NCI-H748 (cell line): ENCODE data around the gene CCDC141.
"Not testable (repeated sequence)": the region's sequence is repeated elsewhere in the genome, so short reads cannot be mapped to it uniquely, and the experiment has no call there.

Source experiments
- DNase-seq: peaks from one replicate; lab custom pipeline; 2025; ENCODE audit not compliant: unreplicated experiment; lab: John Stamatoyannopoulos, UW

The CCDC141 gene

GRCh38 chr2:179049546-179050311, at the start of gene CCDC141:
TSS of gene CCDC141 (minus strand) at chr2:179050137. CDS start at chr2:179049941, 196 bp downstream.
- DNase-seq: peak; percentile 56

- no peak for DNase-seq
Observed at GRCh38 chr2:179098080-179098689, 48.2 kb upstream of the CCDC141 start.

DNA sequence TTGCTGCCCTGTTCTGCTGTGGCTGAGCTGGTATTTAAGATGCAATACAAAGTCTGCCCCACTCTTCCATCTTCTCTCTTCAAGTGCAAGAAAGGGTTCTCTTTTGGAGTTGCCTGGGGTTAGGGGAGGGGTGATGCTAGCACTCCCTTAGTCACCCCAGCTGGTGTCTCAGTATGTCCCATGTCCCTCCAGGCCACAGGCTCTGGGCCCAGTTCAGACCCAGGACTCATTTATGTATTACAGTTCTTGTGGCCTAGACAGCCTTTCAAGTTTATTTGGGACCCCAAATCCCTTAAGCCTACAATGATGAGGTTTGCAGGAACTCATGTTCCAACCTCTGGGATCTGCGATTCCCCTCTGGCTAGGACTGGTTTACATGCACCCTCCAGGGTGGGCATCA, 47.2 kb upstream of the CCDC141 start:
- DNase-seq: no peak

GRCh38 chr2:179096090-179096489, 46.2 kb upstream of the CCDC141 start:
- peak; percentile 16 for DNase-seq

- DNase-seq: peak; percentile 47
Observed at GRCh38 chr2:179092912-179093311, 43.0 kb upstream of the CCDC141 start.

DNA sequence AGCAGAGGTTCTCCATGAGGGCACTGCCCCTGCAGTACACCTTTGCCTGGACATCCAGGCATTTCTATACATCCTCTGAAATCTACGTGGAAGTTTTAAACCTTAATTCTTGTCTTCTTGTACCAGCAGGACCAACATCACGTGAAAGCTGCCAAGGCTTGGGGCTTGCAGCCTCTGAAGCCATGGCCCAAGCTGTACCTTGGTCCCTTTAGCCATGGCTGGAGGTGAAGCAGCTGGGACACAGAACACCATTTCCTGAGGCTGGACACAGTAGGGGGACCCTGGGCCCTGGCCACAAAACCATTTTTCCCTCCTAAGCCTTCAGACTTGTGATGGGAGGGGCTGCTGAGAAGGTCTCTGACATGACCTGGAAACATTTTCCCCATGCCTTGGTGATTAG, 32.8 kb upstream of the CCDC141 start:
- DNase-seq: no peak

DNA sequence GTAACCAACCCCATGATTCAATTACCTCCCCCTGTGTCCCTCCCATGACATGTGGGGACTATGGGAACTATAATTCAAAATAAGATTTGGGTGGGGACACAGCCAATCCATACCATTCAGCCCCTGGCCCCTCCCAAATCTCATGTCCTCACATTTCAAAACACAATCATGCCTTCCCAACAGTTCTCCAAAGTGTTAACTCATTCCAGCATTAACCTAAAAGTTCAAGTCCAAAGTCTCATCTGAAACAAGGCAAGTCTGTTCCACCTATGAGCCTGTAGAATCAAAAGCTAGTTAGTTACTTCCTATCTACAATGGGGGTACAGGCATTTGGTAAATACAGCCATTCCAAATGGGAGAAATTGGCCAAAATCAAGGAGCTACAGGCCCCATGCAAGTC, 32.0 kb upstream of the CCDC141 start:
- DNase-seq: no peak

- DNase-seq: no peak
Observed at GRCh38 chr2:179072527-179072926, 22.6 kb upstream of the CCDC141 start.

DNA sequence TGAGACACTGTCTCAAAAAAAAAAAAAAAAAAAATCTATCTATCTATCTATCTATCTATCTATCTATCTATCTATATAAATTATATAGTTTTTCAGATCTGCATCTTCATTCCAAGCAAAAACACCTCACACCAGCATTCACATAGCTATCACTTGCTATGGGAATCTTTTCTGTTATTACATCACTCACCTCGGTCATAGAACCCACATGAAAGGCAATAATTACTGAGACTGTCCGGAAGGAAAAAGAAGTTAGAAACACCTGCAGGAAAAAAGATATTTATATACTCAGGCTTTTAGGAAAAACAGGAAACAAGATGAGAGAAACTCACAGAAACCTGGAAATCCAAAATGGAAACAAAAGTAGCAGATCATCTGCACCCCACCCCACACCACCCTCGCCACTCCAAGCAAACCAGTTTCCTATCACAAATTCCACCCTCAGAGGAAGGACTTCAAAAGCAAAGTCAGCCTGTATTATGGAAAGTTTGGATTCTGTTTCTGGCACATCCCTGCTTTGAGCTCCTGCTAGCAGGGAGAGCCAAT, 21.9 kb upstream of the CCDC141 start:
- DNase-seq: no peak

DNA sequence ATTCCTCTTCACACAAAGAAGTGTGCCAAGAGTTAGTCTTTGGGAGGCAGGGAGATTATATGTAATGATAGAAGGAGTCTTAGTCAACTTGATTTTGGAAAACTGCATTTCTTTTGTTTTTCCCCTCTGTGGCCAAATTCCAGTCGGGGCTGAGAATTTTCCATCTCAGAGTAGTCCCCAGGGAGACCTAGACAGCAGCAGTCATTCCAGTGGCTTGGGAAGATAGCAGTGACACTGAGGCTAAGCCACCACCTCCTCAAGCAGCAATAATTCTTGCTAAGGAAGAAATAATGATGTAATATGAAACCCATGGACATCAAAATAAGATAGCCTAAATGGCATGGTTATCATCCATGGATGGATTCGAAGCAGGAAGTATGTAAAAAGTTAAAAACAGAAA, 21.0 kb upstream of the CCDC141 start:
- DNase-seq: no peak

- DNase-seq: no peak
Observed at GRCh38 chr2:179069685-179070084, 19.7 kb upstream of the CCDC141 start.

- DNase-seq: no peak
Observed at GRCh38 chr2:179068991-179069643, 19.2 kb upstream of the CCDC141 start.

DNA sequence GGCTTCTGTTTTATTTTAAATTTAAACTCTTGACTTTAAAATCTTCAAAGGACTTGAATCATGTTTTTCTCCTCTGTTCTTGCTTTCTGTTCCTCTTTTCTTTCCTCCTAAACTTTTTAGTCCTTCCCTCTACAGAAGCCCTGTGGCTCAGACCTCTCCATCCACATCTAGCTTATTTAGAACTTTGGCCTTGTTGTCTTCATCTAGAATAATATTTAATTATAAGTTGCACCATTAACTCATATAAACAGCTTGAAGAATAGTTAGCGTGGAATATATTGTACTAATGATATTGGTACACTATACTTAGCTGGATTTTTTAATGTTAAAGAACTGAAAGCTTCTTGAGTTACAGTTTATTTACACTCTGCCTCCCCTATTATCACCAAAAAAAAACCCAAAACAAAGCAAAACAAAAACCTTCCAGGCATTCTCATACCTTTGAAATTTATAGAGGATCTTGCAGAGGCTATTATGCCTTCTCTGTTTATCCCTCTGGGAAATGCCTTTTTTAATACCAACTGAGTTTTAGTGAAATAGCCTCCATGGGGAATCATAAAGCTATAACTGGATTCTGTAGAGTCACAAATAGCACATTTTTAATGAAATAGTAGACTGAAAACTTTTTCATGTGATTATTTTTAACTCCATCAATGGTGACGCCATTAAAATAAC, 9.2 kb upstream of the CCDC141 start:
- DNase-seq: no peak

- peak; percentile 37 for DNase-seq
Observed at GRCh38 chr2:179057737-179058136, 7.8 kb upstream of the CCDC141 start.

DNA sequence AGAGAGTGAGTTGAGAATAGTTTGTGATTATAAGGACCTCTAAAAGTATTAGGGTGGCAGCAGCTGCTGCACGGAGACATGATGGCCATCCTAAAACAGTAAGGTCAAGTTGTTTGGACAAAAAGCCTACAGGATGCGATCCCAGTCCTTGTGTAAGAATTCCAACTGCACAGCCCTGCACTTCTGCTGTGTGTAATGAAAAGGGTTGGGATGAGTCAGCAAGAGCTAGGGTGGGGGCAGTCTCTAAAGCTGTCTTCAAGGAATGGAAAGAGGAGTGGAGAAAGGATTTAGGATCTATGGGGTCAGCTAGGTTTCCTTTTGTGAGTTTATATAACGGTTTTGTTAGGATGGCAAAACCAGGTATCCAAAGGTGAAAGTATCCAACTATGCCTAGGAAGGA, 3.6 kb upstream of the CCDC141 start:
- not testable (repeated sequence) for DNase-seq

GRCh38 chr2:179051250-179051649, 1.3 kb upstream of the CCDC141 start:
- peak; percentile 25 for DNase-seq

GRCh38 chr2:179050755-179051154, 818 bp upstream of the CCDC141 start:
- no peak for DNase-seq

DNA sequence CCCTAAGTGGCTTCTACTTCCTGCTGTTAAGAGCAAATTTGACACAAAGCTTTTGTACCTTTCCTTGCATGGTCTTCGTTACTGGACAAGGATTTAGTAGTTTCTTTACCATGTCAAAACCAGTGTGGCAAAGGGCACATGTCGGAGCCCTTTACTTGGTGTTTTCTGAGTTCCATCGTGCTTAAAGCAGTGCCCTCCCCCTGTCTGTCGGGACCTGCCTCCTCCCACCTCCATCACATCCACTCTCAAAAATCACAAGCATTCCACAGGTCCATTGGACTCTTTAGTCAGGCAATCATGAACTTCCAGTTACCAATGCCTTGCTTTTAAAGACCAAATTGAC, 763 bp downstream of the CCDC141 start:
- no peak for DNase-seq

DNA sequence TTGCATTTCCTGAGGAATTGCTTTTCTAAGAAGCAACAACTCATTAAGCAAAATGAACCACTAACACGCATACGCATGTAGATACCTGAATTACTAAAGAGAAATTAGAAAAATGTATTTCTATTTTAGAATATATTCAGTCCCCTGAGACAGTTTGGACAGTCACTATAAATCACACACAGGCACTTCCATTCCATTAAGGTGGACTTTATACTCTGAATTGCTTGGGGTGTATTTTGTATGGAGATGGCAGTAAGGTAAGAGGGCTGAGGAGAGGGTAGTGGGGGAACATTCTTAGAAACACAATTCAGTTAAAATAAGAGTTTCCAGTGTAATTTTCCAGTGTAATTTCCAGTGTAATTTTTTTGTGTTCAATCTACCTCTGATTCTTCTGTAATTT, 1.8 kb downstream of the CCDC141 start:
- no peak for DNase-seq

GRCh38 chr2:179045602-179046001, 4.3 kb downstream of the CCDC141 start:
- DNase-seq: not testable (repeated sequence)

GRCh38 chr2:179044500-179044899, 5.4 kb downstream of the CCDC141 start:
- DNase-seq: no peak
